Smooth muscle cell (in vitro differentiated cells): ENCODE results near the gene OSER1. TPM values are rescaled to one million over a fixed set of nuclear protein-coding genes. Genes with fewer than 3 reads are reported as not detected.
"Not testable (repeated sequence)": the region's sequence is repeated elsewhere in the genome, so short reads cannot be mapped to it uniquely, and the experiment has no call there.

Experiments
- DNase-seq: peaks from one replicate; lab custom pipeline; 2025; ENCODE audit not compliant: unreplicated experiment; lab: John Stamatoyannopoulos, UW
- H2AFZ ChIP-seq: fragments of 200-600 bp; sonication (generic); 2 replicates; pipeline ENCODE4 v1.6.0; 2016; ENCODE audit warnings: antibody characterized with exemption, low read depth, mild to moderate bottlenecking
- H3F3A ChIP-seq: fragments of 200-600 bp; sonication (generic); 2 replicates; pipeline ENCODE4 v1.6.0; 2017; ENCODE audit warnings: antibody characterized with exemption, low read depth
- H3K27ac ChIP-seq: fragments of 200-600 bp; sonication (generic); 2 replicates; pipeline ENCODE4 v1.5.1; 2016; ENCODE audit warnings: low read depth, mild to moderate bottlenecking
- H3K27me3 ChIP-seq: fragments of 200-600 bp; sonication (generic); 2 replicates; pipeline ENCODE4 v1.6.1; 2016; ENCODE audit warnings: low read depth, mild to moderate bottlenecking
- H3K36me3 ChIP-seq: fragments of 200-600 bp; sonication (generic); 2 replicates; pipeline ENCODE4 v1.5.1; 2016; ENCODE audit warnings: low read depth
- H3K4me1 ChIP-seq: fragments of 200-600 bp; sonication (generic); 2 replicates; pipeline ENCODE4 v1.5.1; 2016; ENCODE audit warnings: low read depth
- H3K4me2 ChIP-seq: fragments of 200-600 bp; sonication (generic); 2 replicates; pipeline ENCODE4 v1.6.0; 2016; ENCODE audit warnings: mild to moderate bottlenecking
- H3K4me3 ChIP-seq: fragments of 200-600 bp; sonication (generic); 2 replicates; pipeline ENCODE4 v1.5.1; 2016; ENCODE audit warnings: mild to moderate bottlenecking
- H3K79me2 ChIP-seq: fragments of 200-600 bp; sonication (generic); 2 replicates; pipeline ENCODE4 v1.6.0; 2016; ENCODE audit warnings: low read depth, mild to moderate bottlenecking
- H3K9ac ChIP-seq: fragments of 200-600 bp; sonication (generic); 2 replicates; pipeline ENCODE4 v1.6.0; 2016; ENCODE audit warnings: low read depth
- H3K9me3 ChIP-seq: fragments of 200-600 bp; sonication (generic); replicated peaks from 2 replicates; pipeline ENCODE4 v1.5.1; 2016; ENCODE audit warnings: low read depth
- H4K20me1 ChIP-seq: fragments of 200-600 bp; sonication (generic); 2 replicates; pipeline ENCODE4 v1.6.0; 2016; ENCODE audit warnings: low read depth
- CTCF ChIP-seq: fragments of 200-600 bp; sonication (generic); IDR thresholded peaks from 2 replicates; pipeline ENCODE4 v1.5.1; 2017; ENCODE audit warnings: borderline replicate concordance, mild to moderate bottlenecking, antibody characterized with exemption; ENCODE audit not compliant: insufficient read depth, poor library complexity, severe bottlenecking
- WGBS: methylation state at CpG from one replicate; pipeline ENCODE4 v1.1.7; 2016; ENCODE audit warnings: low lambda C conversion rate; 5-methylcytosine and 5-hydroxymethylcytosine counted together
- polyA plus RNA-seq: library from polyadenylated mRNA; unstranded; fragments of >200 nt; fragmentation: Nextera tagmentation; extraction: Ambion mirVana; gene quantifications from 2 replicates; pipeline ENCODE4 v1.2.1, GENCODE V29; 2016
- total RNA-seq: library from RNA; depleted of rRNA; stranded (reverse); fragments of >200 nt; gene quantifications from 2 replicates; pipeline ENCODE4 v1.2.3, GENCODE V29; 2014

The OSER1 gene
- total and polyA plus RNA-seq, 2 experiments from 2014 or later, result 33.1 to 42.3 TPM

DNA sequence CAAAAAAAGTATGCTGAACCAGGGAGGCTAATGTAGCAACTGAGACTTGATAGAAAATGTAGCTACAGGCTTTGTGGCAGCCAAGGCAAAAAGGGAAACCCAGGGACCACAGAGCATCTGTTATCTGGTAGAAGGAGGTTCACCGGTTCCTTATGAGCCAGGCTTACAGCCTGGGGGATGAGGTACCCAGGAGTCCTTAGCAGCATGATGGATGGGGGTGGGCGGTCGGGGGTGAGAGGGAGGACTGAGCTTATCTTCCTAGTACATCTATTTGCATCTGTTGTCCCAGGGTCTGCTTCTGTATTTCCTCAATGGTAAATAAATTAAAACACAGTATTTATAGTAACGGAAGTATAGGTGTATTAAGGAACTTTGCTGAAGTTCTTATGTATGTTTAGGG, 35.4 kb upstream of the OSER1 start:
- Histone ChIP-seq H2AFZ (no peak overlapping the region), H3K27me3 (peaks cover 21% of the 10 kb centered on the region), H3K36me3 (no peaks in the 10 kb centered on the region), H3F3A (no peaks in the 10 kb centered on the region), H3K79me2 (no peaks in the 10 kb centered on the region), H3K4me1 (peaks cover 2% of the 10 kb centered on the region), H3K9ac (no peak overlapping the region), H3K4me2 (no peak overlapping the region), H3K9me3 (no peaks in the 10 kb centered on the region), H4K20me1 (peaks cover 15% of the 10 kb centered on the region), H3K4me3 (no peak overlapping the region), H3K27ac (no peak overlapping the region)
- DNase-seq, result no peak
- 74% methylated on average over 4 of the region's 4 CpGs for WGBS
- no peak for TF ChIP-seq CTCF

DNA sequence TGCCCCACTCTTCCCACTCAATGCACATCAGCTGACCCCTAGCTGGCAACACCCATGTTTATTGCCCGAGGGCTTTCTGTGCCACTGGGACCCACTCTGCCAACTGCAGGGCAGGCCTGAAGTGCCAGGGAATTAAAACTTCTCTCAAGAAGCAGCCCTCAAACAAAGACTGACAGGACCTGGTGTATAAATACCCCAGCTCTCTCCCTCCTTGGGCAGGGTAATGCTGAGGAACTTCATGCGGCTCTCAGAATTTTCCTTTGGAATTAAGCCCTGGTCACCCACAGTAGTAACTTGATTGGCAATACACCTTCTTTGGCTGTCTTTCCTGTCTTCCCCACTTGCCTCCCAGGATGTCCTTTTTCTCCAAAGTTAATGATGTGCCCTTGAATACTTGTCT, 31.2 kb upstream of the OSER1 start:
- Histone ChIP-seq H3F3A (no peaks in the 10 kb centered on the region), H3K9ac (no peak overlapping the region), H3K27me3 (peaks cover 7% of the 10 kb centered on the region), H3K4me1 (no peaks in the 10 kb centered on the region), H3K36me3 (no peaks in the 10 kb centered on the region), H4K20me1 (no peaks in the 10 kb centered on the region), H2AFZ (no peak overlapping the region), H3K4me2 (no peak overlapping the region), H3K79me2 (no peaks in the 10 kb centered on the region), H3K4me3 (no peak overlapping the region), H3K9me3 (no peaks in the 10 kb centered on the region), H3K27ac (no peak overlapping the region)
- DNase-seq, result no peak
- 93% methylated on average over 2 of the region's 2 CpGs for WGBS
- TF ChIP-seq CTCF, result no peak

DNA sequence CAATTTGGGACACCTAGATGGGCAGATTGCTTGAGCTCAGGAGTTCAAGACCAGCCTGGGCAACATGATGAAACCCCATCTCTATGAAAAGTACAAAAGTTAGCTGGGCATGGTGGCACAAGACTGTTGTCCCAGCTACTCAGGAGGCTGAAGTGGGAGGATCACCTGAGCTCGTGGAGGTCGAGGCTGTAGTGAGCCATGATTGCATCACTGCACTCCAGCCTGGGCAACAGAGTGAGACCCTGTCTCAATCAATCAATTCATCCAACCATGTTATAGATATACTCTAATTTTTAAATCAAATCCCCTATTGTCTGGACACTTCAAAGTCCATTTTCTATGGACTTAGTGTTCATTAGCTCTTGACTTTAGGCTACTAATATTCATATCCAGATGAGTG, 26.3 kb upstream of the OSER1 start:
- not testable (repeated sequence) for H4K20me1 ChIP-seq, H3K27ac ChIP-seq, H3K4me1 ChIP-seq, H3K4me2 ChIP-seq, H3K36me3 ChIP-seq, H3K9ac ChIP-seq, H3F3A ChIP-seq, H2AFZ ChIP-seq, H3K9me3 ChIP-seq, H3K27me3 ChIP-seq, H3K79me2 ChIP-seq, H3K4me3 ChIP-seq, DNase-seq
- WGBS, result 86% methylated on average over 2 of the region's 2 CpGs

- TF ChIP-seq CTCF, result no peak
- Histone ChIP-seq H3K4me1 (no peaks in the 10 kb centered on the region), H3K36me3 (no peaks in the 10 kb centered on the region), H3F3A (no peaks in the 10 kb centered on the region), H2AFZ (no peak overlapping the region), H3K4me2 (no peak overlapping the region), H3K9me3 (no peaks in the 10 kb centered on the region), H3K27ac (no peak overlapping the region), H4K20me1 (no peaks in the 10 kb centered on the region), H3K79me2 (no peaks in the 10 kb centered on the region), H3K27me3 (no peaks in the 10 kb centered on the region), H3K4me3 (no peak overlapping the region), H3K9ac (no peak overlapping the region)
- WGBS, result 98% methylated on average over 2 of the region's 2 CpGs
- no peak for DNase-seq
These were observed 25.1 kb upstream of the OSER1 start for GRCh38 chr20:44235702-44236101.
